WERI-Rb-1 (cell line): ENCODE measurements around the gene MARCHF10.

Source experiments
- DNase-seq: peaks from one replicate; pipeline ENCODE4 v3.0.0-alpha.2; 2020
- H3K27ac ChIP-seq: fragments of 250-450 bp; sonication (Bioruptor Pico); 2 replicates; pipeline ENCODE4 v1.5.1; 2020; ENCODE audit warnings: mild to moderate bottlenecking, moderate library complexity
- H3K27me3 ChIP-seq: fragments of 250-450 bp; sonication (Bioruptor Pico); 2 replicates; pipeline ENCODE4 v1.5.1; 2021; ENCODE audit warnings: mild to moderate bottlenecking, low read depth, moderate library complexity; ENCODE audit not compliant: insufficient read depth, severe bottlenecking
- H3K36me3 ChIP-seq: fragments of 250-450 bp; sonication (Bioruptor Pico); 2 replicates; pipeline ENCODE4 v1.5.1; 2020; ENCODE audit warnings: mild to moderate bottlenecking, moderate library complexity
- H3K4me3 ChIP-seq: 2 replicates; pipeline ENCODE4 v1.5.1; 2011; ENCODE audit warnings: low read depth, mild to moderate bottlenecking, control low read depth, low read length
- H3K9me3 ChIP-seq: fragments of 250-450 bp; sonication (Bioruptor Pico); 2 replicates; pipeline ENCODE4 v1.5.1; 2021; ENCODE audit warnings: mild to moderate bottlenecking, moderate library complexity; ENCODE audit not compliant: severe bottlenecking
- CTCF ChIP-seq: IDR thresholded peaks from 2 replicates; pipeline ENCODE4 v1.5.1; 2011; ENCODE audit warnings: low read depth, mild to moderate bottlenecking, control low read depth, inconsistent platforms, low read length

Gene MARCHF10

GRCh38 chr17:62745806-62746205 is 62.3 kb downstream of the MARCHF10 start:
- DNase-seq = no peak
- Histone ChIP-seq H3K27me3 (no peaks in the 10 kb centered on the region), H3K9me3 (no peaks in the 10 kb centered on the region), H3K27ac (no peak overlapping the region), H3K4me3 (no peak overlapping the region), H3K36me3 (no peaks in the 10 kb centered on the region)
- no peak for TF ChIP-seq CTCF

- Histone ChIP-seq H3K36me3 (no peaks in the 10 kb centered on the region), H3K27me3 (no peaks in the 10 kb centered on the region), H3K9me3 (no peaks in the 10 kb centered on the region), H3K4me3 (no peak overlapping the region), H3K27ac (no peak overlapping the region)
- no peak for DNase-seq
- TF ChIP-seq CTCF = no peak
Observed at GRCh38 chr17:62744259-62744658, 63.9 kb downstream of the MARCHF10 start.

- Histone ChIP-seq H3K4me3 (no peak overlapping the region), H3K9me3 (no peaks in the 10 kb centered on the region), H3K36me3 (no peaks in the 10 kb centered on the region), H3K27me3 (no peaks in the 10 kb centered on the region), H3K27ac (no peak overlapping the region)
- no peak for DNase-seq
- no peak for TF ChIP-seq CTCF
Observed at GRCh38 chr17:62741290-62741689, 66.8 kb downstream of the MARCHF10 start.

DNA sequence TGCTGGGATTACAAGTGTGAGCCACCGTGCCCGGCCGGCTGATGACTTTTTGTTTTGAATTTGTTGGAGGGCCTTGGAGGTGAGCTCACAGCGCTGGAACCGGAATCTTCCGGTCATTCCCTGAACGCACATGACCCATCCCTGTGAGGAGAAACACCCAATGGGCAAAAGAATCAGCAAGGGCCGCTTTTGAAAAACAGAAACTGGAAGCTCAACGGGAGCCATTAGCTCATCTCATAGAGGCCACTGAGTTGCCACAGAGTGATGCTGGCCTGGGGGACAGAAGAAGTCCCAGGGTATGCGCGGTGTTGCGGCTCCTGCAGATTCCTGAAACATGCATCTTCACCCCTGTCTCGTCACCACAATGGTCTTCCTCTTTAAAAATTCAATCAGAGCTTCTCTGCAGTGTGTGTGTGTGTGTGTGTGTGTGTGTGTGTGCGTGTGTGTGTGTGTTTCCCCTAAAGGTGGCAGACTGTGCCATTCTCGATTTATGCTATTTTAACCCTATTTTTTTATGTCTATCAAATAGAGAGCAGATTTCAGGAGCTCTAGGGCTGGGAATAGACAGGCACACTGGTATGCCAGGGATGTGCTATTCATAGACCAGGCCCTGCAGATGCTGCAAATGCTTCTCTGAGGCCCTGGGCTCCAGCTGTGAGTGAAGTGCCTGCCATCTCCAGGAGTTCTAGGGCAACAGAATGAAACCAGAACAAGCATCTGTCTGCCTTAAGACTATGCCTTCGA is 68.3 kb downstream of the MARCHF10 start:
- Histone ChIP-seq H3K4me3 (no peak overlapping the region), H3K36me3 (no peaks in the 10 kb centered on the region), H3K27me3 (no peaks in the 10 kb centered on the region), H3K9me3 (no peaks in the 10 kb centered on the region), H3K27ac (no peak overlapping the region)
- TF ChIP-seq CTCF = no peak
- DNase-seq = no peak

- Histone ChIP-seq H3K27me3 (no peaks in the 10 kb centered on the region), H3K36me3 (no peaks in the 10 kb centered on the region)
- no peak for TF ChIP-seq CTCF
Observed at GRCh38 chr17:62738281-62738680, 69.8 kb downstream of the MARCHF10 start.

GRCh38 chr17:62737513-62737912 is 70.6 kb downstream of the MARCHF10 start:
- no peak for DNase-seq
- Histone ChIP-seq H3K27ac (no peak overlapping the region), H3K9me3 (no peaks in the 10 kb centered on the region), H3K36me3 (no peaks in the 10 kb centered on the region), H3K4me3 (no peak overlapping the region), H3K27me3 (no peaks in the 10 kb centered on the region)
- TF ChIP-seq CTCF = no peak

More at GRCh38 chr17:62738281-62738680, 69.8 kb downstream of the MARCHF10 start:
- no peak overlapping the region for H3K27ac ChIP-seq
- DNase-seq = no peak
- H3K4me3 ChIP-seq = no peak overlapping the region
- no peaks in the 10 kb centered on the region for H3K9me3 ChIP-seq
